H9 (cell line): ENCODE results near the gene BEND5. TPM values are rescaled to one million over a fixed set of nuclear protein-coding genes. Genes with fewer than 3 reads are reported as not detected.

Experiments used
- DNase-seq: peaks from one replicate; pipeline ENCODE4 v3.0.0-alpha.2; 2017
- H2AFZ ChIP-seq: one replicate; pipeline ENCODE4 v1.6.1; 2013; ENCODE audit warnings: mild to moderate bottlenecking, low read length, control low read depth, moderate library complexity
- H2AK5ac ChIP-seq: 2 replicates; pipeline ENCODE4 v1.6.1; 2013; ENCODE audit warnings: low read length, control low read depth, mixed read lengths; ENCODE audit not compliant: insufficient read length
- H2BK120ac ChIP-seq: one replicate; pipeline ENCODE4 v1.6.1; 2013; ENCODE audit warnings: low read depth, mild to moderate bottlenecking, low read length, control low read depth, inconsistent platforms; ENCODE audit not compliant: poor library complexity, severe bottlenecking
- H2BK12ac ChIP-seq: 2 replicates; pipeline ENCODE4 v1.6.1; 2013; ENCODE audit warnings: low read length, control low read depth, mixed read lengths, low read depth; ENCODE audit not compliant: insufficient read length
- H2BK15ac ChIP-seq: 2 replicates; pipeline ENCODE4 v1.6.1; 2013; ENCODE audit warnings: low read depth, low read length, control low read depth
- H2BK20ac ChIP-seq: one replicate; pipeline ENCODE4 v1.6.1; 2013; ENCODE audit warnings: low read depth, mild to moderate bottlenecking, low read length, control low read depth, inconsistent platforms; ENCODE audit not compliant: poor library complexity, severe bottlenecking
- H2BK5ac ChIP-seq: 2 replicates; pipeline ENCODE4 v1.6.1; 2013; ENCODE audit warnings: low read length, control low read depth, mixed read lengths; ENCODE audit not compliant: insufficient read length
- H3K14ac ChIP-seq: 2 replicates; pipeline ENCODE4 v1.6.1; 2013; ENCODE audit warnings: low read length, control low read depth; ENCODE audit not compliant: insufficient read depth
- H3K18ac ChIP-seq: 2 replicates; pipeline ENCODE4 v1.6.1; 2013; ENCODE audit warnings: low read depth, mild to moderate bottlenecking, mixed read lengths, low read length, control low read depth; ENCODE audit not compliant: insufficient read length
- H3K23ac ChIP-seq: 2 replicates; pipeline ENCODE4 v1.6.1; 2013; ENCODE audit warnings: low read length, control low read depth, mixed read lengths, low read depth; ENCODE audit not compliant: insufficient read length
- H3K23me2 ChIP-seq: 2 replicates; pipeline ENCODE4 v1.6.1; 2013; ENCODE audit warnings: low read depth, mild to moderate bottlenecking, mixed read lengths, low read length, control low read depth; ENCODE audit not compliant: insufficient read length, poor library complexity, severe bottlenecking
- H3K27ac ChIP-seq: 2 replicates; pipeline ENCODE4 v1.5.1; 2013; ENCODE audit warnings: low read length, control low read depth, mixed read lengths, low read depth; ENCODE audit not compliant: insufficient read length
- H3K27me3 ChIP-seq: 2 replicates; pipeline ENCODE4 v1.6.1; 2013; ENCODE audit warnings: low read length, control low read depth, inconsistent platforms; ENCODE audit not compliant: insufficient read depth
- H3K4ac ChIP-seq: 2 replicates; pipeline ENCODE4 v1.6.1; 2013; ENCODE audit warnings: low read depth, mild to moderate bottlenecking, control low read depth, inconsistent platforms, low read length, moderate library complexity
- H3K4me1 ChIP-seq: 2 replicates; pipeline ENCODE4 v1.6.1; 2013; ENCODE audit warnings: low read length, control low read depth, inconsistent platforms; ENCODE audit not compliant: insufficient read depth
- H3K4me2 ChIP-seq: 2 replicates; pipeline ENCODE4 v1.6.1; 2013; ENCODE audit warnings: low read length, control low read depth, mixed read lengths; ENCODE audit not compliant: insufficient read length, insufficient read depth
- H3K56ac ChIP-seq: 2 replicates; pipeline ENCODE4 v1.6.1; 2013; ENCODE audit warnings: low read depth, mild to moderate bottlenecking, mixed read lengths, low read length, control low read depth; ENCODE audit not compliant: insufficient read length
- H3K79me1 ChIP-seq: 2 replicates; pipeline ENCODE4 v1.6.1; 2013; ENCODE audit warnings: low read depth, mild to moderate bottlenecking, moderate library complexity, low read length, control low read depth, inconsistent platforms; ENCODE audit not compliant: insufficient read depth, poor library complexity, severe bottlenecking
- H3K79me2 ChIP-seq: 2 replicates; pipeline ENCODE4 v1.6.1; 2013; ENCODE audit warnings: low read length, control low read depth, inconsistent platforms; ENCODE audit not compliant: insufficient read depth
- H3K9ac ChIP-seq: 2 replicates; pipeline ENCODE4 v1.6.1; 2013; ENCODE audit warnings: low read length, control low read depth, mixed read lengths; ENCODE audit not compliant: insufficient read length; ENCODE audit errors: extremely low read depth
- H3K9me3 ChIP-seq: one replicate; pipeline ENCODE4 v1.6.1; 2013; ENCODE audit warnings: low read depth, low read length, inconsistent platforms; ENCODE audit not compliant: control insufficient read depth
- H3T11ph ChIP-seq: one replicate; pipeline ENCODE4 v1.6.1; 2013; ENCODE audit warnings: mild to moderate bottlenecking, low read length, control low read depth, inconsistent platforms
- H4K20me1 ChIP-seq: one replicate; pipeline ENCODE4 v1.6.1; 2013; ENCODE audit not compliant: control insufficient read depth, insufficient read length, insufficient read depth
- H4K5ac ChIP-seq: 2 replicates; pipeline ENCODE4 v1.6.1; 2013; ENCODE audit warnings: low read depth, mild to moderate bottlenecking, mixed read lengths, low read length, control low read depth; ENCODE audit not compliant: insufficient read length
- H4K8ac ChIP-seq: replicated peaks from 2 replicates; pipeline ENCODE4 v1.6.1; 2013; ENCODE audit warnings: low read length, control low read depth, mixed read lengths, low read depth; ENCODE audit not compliant: insufficient read length
- H4K91ac ChIP-seq: 2 replicates; pipeline ENCODE4 v1.6.1; 2013; ENCODE audit warnings: low read depth, mild to moderate bottlenecking, moderate library complexity, mixed read lengths, low read length, control low read depth; ENCODE audit not compliant: insufficient read length
- H3K27ac Mint-ChIP-seq, 3 experiments: 2 replicates in 2 of 3; 3 replicates in 1 of 3; pipeline ENCODE4 v1.8.0; 2020 to 2021; ENCODE audit warnings: mixed read lengths in 3 of 3, mild to moderate bottlenecking in 1 of 3, moderate library complexity in 1 of 3
- H3K27me3 Mint-ChIP-seq: 2 replicates; pipeline ENCODE4 v1.8.0; 2021; ENCODE audit warnings: low read depth, mild to moderate bottlenecking, moderate library complexity, mixed read lengths
- H3K36me3 Mint-ChIP-seq, 3 experiments: 2 replicates in 2 of 3; 3 replicates in 1 of 3; pipeline ENCODE4 v1.8.0; 2020 to 2021; ENCODE audit warnings: low read depth in 3 of 3, mixed read lengths in 3 of 3; ENCODE audit not compliant: insufficient read depth in 1 of 3
- H3K4me1 Mint-ChIP-seq, 2 experiments: 2 replicates each; pipeline ENCODE4 v1.8.0; 2020; ENCODE audit warnings: mixed read lengths in 2 of 2
- H3K4me3 Mint-ChIP-seq, 2 experiments: 2 replicates in 1 of 2; 3 replicates in 1 of 2; pipeline ENCODE4 v1.8.0; 2020 to 2021; ENCODE audit warnings: mild to moderate bottlenecking in 2 of 2, mixed read lengths in 2 of 2, moderate library complexity in 1 of 2
- H3K9me3 Mint-ChIP-seq, 2 experiments: 2 replicates in 1 of 2; 3 replicates in 1 of 2; pipeline ENCODE4 v1.8.0; 2020; ENCODE audit warnings: mild to moderate bottlenecking in 2 of 2, mixed read lengths in 2 of 2, moderate library complexity in 1 of 2
- WGBS: extraction: QIAGEN DNeasy Blood & Tissue Kit; methylation state at CpG from one replicate; pipeline ENCODE4 v1.1.7; 2013; ENCODE audit warnings: missing lambda C conversion rate, low lambda C conversion rate, mixed read lengths; ENCODE audit not compliant: insufficient read length; ENCODE audit errors: extremely low coverage; 5-methylcytosine and 5-hydroxymethylcytosine counted together
- total RNA-seq: library from RNA; stranded (reverse); gene quantifications from 2 replicates; pipeline ENCODE4 v1.2.1, GENCODE V29; 2021
- TF ChIP-seq, protein P1 (sequence below): fragments of 200-600 bp; sonication (generic); conservative IDR thresholded peaks from 3 replicates; pipeline ENCODE4 v1.8.0; 2021; ENCODE audit warnings: antibody characterized with exemption, mild to moderate bottlenecking

Gene BEND5
- total RNA-seq, 1 experiment from 2014 or later, result 4.8 TPM

DNA sequence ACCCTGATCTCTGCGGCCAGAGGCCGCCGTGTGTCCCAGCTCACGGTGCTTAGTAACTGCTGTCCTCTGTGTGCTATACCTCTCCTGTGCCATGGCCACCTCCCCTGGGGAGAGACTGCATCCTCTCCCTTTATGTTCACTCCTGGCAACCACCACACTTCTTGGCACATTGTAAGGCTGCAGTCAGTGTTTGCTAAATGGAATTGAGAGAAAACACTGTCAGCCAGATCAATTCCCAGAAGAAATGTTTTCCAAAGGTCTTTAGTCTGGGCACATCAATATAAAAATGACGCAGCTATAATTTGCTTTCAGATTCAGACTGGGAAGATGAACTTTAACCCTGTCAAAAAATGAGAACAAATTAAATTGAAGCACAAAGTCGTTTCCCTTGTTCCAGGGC, 96.8 kb downstream of the BEND5 start:
- Histone ChIP-seq H3K23me2 (no peaks in the 10 kb centered on the region), H4K20me1 (no peaks in the 10 kb centered on the region), H2BK15ac (no peak overlapping the region), H3K27ac (no peak overlapping the region), H3K4ac (no peak overlapping the region), H2AK5ac (no peak overlapping the region), H3K9ac (no peak overlapping the region), H2BK5ac (no peak overlapping the region), H3T11ph (no peak overlapping the region), H3K56ac (no peak overlapping the region), H4K5ac (no peak overlapping the region), H2BK120ac (no peak overlapping the region), H3K14ac (no peak overlapping the region), H2BK12ac (no peak overlapping the region), H3K79me1 (no peaks in the 10 kb centered on the region), H4K91ac (no peak overlapping the region), H2BK20ac (no peak overlapping the region), H3K79me2 (no peaks in the 10 kb centered on the region), H3K9me3 (no peaks in the 10 kb centered on the region), H3K23ac (no peak overlapping the region), H3K4me2 (no peak overlapping the region), H3K27me3 (no peaks in the 10 kb centered on the region), H4K8ac (no peak overlapping the region), H3K4me1 (peaks cover 4% of the 10 kb centered on the region; the same call in 1 of the 2 replicates), H3K18ac (no peak overlapping the region), H2AFZ (no peak overlapping the region)
- no peak for DNase-seq
- H3K4me3 Mint-ChIP-seq, result no peak overlapping the region
- no peaks in the 10 kb centered on the region for H3K36me3 Mint-ChIP-seq
- peaks cover 8% of the 10 kb centered on the region for H3K27me3 Mint-ChIP-seq
- TF ChIP-seq, protein P1, sequence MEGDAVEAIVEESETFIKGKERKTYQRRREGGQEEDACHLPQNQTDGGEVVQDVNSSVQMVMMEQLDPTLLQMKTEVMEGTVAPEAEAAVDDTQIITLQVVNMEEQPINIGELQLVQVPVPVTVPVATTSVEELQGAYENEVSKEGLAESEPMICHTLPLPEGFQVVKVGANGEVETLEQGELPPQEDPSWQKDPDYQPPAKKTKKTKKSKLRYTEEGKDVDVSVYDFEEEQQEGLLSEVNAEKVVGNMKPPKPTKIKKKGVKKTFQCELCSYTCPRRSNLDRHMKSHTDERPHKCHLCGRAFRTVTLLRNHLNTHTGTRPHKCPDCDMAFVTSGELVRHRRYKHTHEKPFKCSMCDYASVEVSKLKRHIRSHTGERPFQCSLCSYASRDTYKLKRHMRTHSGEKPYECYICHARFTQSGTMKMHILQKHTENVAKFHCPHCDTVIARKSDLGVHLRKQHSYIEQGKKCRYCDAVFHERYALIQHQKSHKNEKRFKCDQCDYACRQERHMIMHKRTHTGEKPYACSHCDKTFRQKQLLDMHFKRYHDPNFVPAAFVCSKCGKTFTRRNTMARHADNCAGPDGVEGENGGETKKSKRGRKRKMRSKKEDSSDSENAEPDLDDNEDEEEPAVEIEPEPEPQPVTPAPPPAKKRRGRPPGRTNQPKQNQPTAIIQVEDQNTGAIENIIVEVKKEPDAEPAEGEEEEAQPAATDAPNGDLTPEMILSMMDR, result no peak
- H3K27ac Mint-ChIP-seq, result no peak overlapping the region
- WGBS, result no CpG with 5 or more reads among the region's 6 CpGs
- no peaks in the 10 kb centered on the region for H3K9me3 Mint-ChIP-seq
- H3K4me1 Mint-ChIP-seq, result peaks cover 17 to 23% of the 10 kb centered on the region in 2 experiments
